K562 (cell line): ENCODE data around the gene HEXIM2. TPM values are rescaled to one million over a fixed set of nuclear protein-coding genes. Genes with fewer than 3 reads are reported as not detected.

ENCODE experiments used
- ATF1 ChIP-seq, 2 experiments: fragments of 450-650 bp in 1 of 2; IDR thresholded peaks; 2 replicates each; pipeline ENCODE4 v1.6.1; 2016; ENCODE audit warnings: missing compliant biosample characterization in 1 of 2, missing genetic modification characterization in 1 of 2
- ATF6 ChIP-seq: sonication (generic); formaldehyde crosslinking; IDR thresholded peaks from 2 replicates; pipeline ENCODE4 v1.4.0; 2020; ENCODE audit warnings: mild to moderate bottlenecking, missing genetic modification reagents
- COPS2 ChIP-seq: fragments of 450-650 bp; conservative IDR thresholded peaks from 2 replicates; pipeline ENCODE4 v1.6.1; 2016; ENCODE audit warnings: mild to moderate bottlenecking, moderate library complexity
- DLX4 ChIP-seq: fragments of 250-450 bp; sonication (Bioruptor Pico); IDR thresholded peaks from 2 replicates; pipeline ENCODE4 v1.6.1; 2021; ENCODE audit warnings: mild to moderate bottlenecking
- EHMT2 ChIP-seq: fragments of 450-650 bp; IDR thresholded peaks from 2 replicates; pipeline ENCODE4 v1.6.1; 2018; ENCODE audit warnings: antibody characterized with exemption
- HDAC6 ChIP-seq: IDR thresholded peaks from 2 replicates; pipeline ENCODE4 v1.6.1; 2012; ENCODE audit warnings: low read depth, mild to moderate bottlenecking, control low read depth, inconsistent platforms, low read length, moderate library complexity
- HEY1 ChIP-seq: fragments of 250-450 bp; sonication (Bioruptor Pico); IDR thresholded peaks from 2 replicates; pipeline ENCODE4 v1.5.0; 2020; ENCODE audit warnings: mild to moderate bottlenecking, moderate library complexity, borderline replicate concordance
- HLTF ChIP-seq: fragments of 450-650 bp; IDR thresholded peaks from 2 replicates; pipeline ENCODE4 v1.6.1; 2016
- MAFG ChIP-seq: fragments of 450-650 bp; conservative IDR thresholded peaks from 2 replicates; pipeline ENCODE4 v1.6.1; 2016; ENCODE audit warnings: missing genetic modification characterization, missing compliant biosample characterization
- POLR2AphosphoS2 ChIP-seq: IDR thresholded peaks from 2 replicates; pipeline ENCODE4 v1.6.1; 2012; ENCODE audit warnings: low read length, improper control_type of control experiment
- POLR2B ChIP-seq: fragments of 450-650 bp; IDR thresholded peaks from 2 replicates; pipeline ENCODE4 v1.6.1; 2018; ENCODE audit warnings: low read depth; ENCODE audit not compliant: partially characterized antibody
- PRDM10 ChIP-seq: fragments of 450-650 bp; IDR thresholded peaks from 2 replicates; pipeline ENCODE4 v1.6.1; 2018; ENCODE audit not compliant: partially characterized antibody
- RBM22 ChIP-seq: fragments of 200-400 bp; formaldehyde crosslinking; IDR thresholded peaks from 2 replicates; pipeline ENCODE4 v1.6.1; 2018; ENCODE audit warnings: low read length, low read depth; ENCODE audit not compliant: poor library complexity, severe bottlenecking
- SIX5 ChIP-seq, 2 experiments: IDR thresholded peaks; 2 replicates each; pipeline ENCODE4 v1.6.1; 2011; ENCODE audit warnings: low read length in 2 of 2, borderline replicate concordance in 1 of 2, low read depth in 1 of 2, mild to moderate bottlenecking in 1 of 2, moderate library complexity in 1 of 2; ENCODE audit not compliant: insufficient read depth in 1 of 2
- TAL1 ChIP-seq: fragments of 450-650 bp; IDR thresholded peaks from 2 replicates; pipeline ENCODE4 v1.6.1; 2016; ENCODE audit warnings: mild to moderate bottlenecking
- TGIF2 ChIP-seq: sonication (generic); formaldehyde crosslinking; IDR thresholded peaks from 2 replicates; pipeline ENCODE4 v1.8.1; 2022; ENCODE audit warnings: mild to moderate bottlenecking, missing genetic modification reagents, moderate library complexity
- XRCC4 ChIP-seq: IDR thresholded peaks from one replicate; pipeline ENCODE4 v1.6.1; 2011; ENCODE audit not compliant: insufficient read depth, insufficient read length; ENCODE audit errors: extremely low read depth
- ZBTB34 ChIP-seq: fragments of 250-450 bp; sonication (Bioruptor Pico); IDR thresholded peaks from 2 replicates; pipeline ENCODE4 v1.8.0; 2021; ENCODE audit warnings: mild to moderate bottlenecking, moderate library complexity
- ZBTB8A ChIP-seq: fragments of 450-650 bp; IDR thresholded peaks from 2 replicates; pipeline ENCODE4 v1.6.1; 2018; ENCODE audit warnings: mild to moderate bottlenecking, moderate library complexity; ENCODE audit not compliant: partially characterized antibody
- ZNF133 ChIP-seq: fragments of 250-450 bp; sonication (Bioruptor Pico); IDR thresholded peaks from 2 replicates; pipeline ENCODE4 v1.4.0; 2020; ENCODE audit warnings: mild to moderate bottlenecking
- ZNF143 ChIP-seq: sonication (generic); formaldehyde crosslinking; IDR thresholded peaks from 2 replicates; pipeline ENCODE4 v1.9.0; 2022; ENCODE audit warnings: mild to moderate bottlenecking, missing genetic modification reagents
- ZNF76 ChIP-seq: fragments of 250-450 bp; sonication (Bioruptor Pico); IDR thresholded peaks from 2 replicates; pipeline ENCODE4 v1.4.0; 2020; ENCODE audit warnings: mild to moderate bottlenecking, moderate library complexity, borderline replicate concordance
- polyA plus RNA-seq, 8 experiments: library from polyadenylated mRNA; depleted of rRNA in 4 of 8; stranded (reverse) in 5 of 8; unstranded in 3 of 8; fragments of >200 nt; fragmentation: Nextera tagmentation in 2 of 8; fragmentation: Illumina TruSeq in 1 of 8; extraction: Ambion mirVana in 2 of 8; extraction: Trizol in 1 of 8; gene quantifications; 2 replicates each; pipeline versions ENCODE4 v1.2.1 to v1.2.3, GENCODE V29; 2011 to 2014; ENCODE audit warnings: inconsistent platforms in 1 of 8, missing spikeins in 1 of 8
- total RNA-seq, 7 experiments: library from RNA; depleted of rRNA in 6 of 7; stranded (reverse); fragments of >200 nt in 6 of 7; fragmentation: Illumina TruSeq in 2 of 7; extraction: Trizol in 2 of 7; gene quantifications; 2 replicates each; pipeline versions ENCODE4 v1.2.1 to v1.2.3, GENCODE V29; 2011 to 2021; ENCODE audit warnings: low replicate concordance in 1 of 7

The HEXIM2 gene
- total and polyA plus RNA-seq, 9 of the 15 experiments (the other 6 are each of a cell fraction or from before 2014, with no cell fraction given), result 0.69 to 3.4 (median 1.1) TPM; not detected in 2

GRCh38 chr17:45162025-45162687 is 481 bp downstream of the HEXIM2 start (continued):
- no peak for TF ChIP-seq MAFG
- no peak for TF ChIP-seq ZNF133 (CRISPR knock-in tag)
- TF ChIP-seq XRCC4, result no peak
- TF ChIP-seq ZBTB34 (CRISPR knock-in tag), result no peak
- no peak for TF ChIP-seq PRDM10
- TF ChIP-seq COPS2, result no peak
- no peak for TF ChIP-seq HDAC6
- TF ChIP-seq RBM22, result no peak
- no peak for TF ChIP-seq ZBTB8A
- no peak for TF ChIP-seq ATF1 (CRISPR knock-in tag; IDR thresholded peaks at IDR 0.05)
- TF ChIP-seq ATF1 (tag; IDR thresholded peaks at IDR 0.05), result no peak
- no peak for TF ChIP-seq TGIF2 (CRISPR knock-in tag)
- TF ChIP-seq ZNF143 (CRISPR knock-in tag), result peak; percentile 48; the same call in 1 of the 2 replicates
- 0 out of 2 replicates have a peak, but pooled peaks have one; percentile 48 for TF ChIP-seq ATF6 (CRISPR knock-in tag)
- no peak for TF ChIP-seq HLTF
- no peak for TF ChIP-seq ZNF76 (CRISPR knock-in tag)
- peak; percentile 46; the same call in 1 of the 2 replicates for TF ChIP-seq EHMT2
- TF ChIP-seq HEY1 (CRISPR knock-in tag), result no peak
- TF ChIP-seq DLX4 (CRISPR knock-in tag), result no peak
- no peak for TF ChIP-seq POLR2AphosphoS2
- 0 out of 4 replicates have a peak, but pooled peaks of 1 of the 2 experiments have one; percentile 14 for TF ChIP-seq SIX5 (IDR thresholded peaks at IDR 0.05; ENCODE audit: borderline replicate concordance in 1 of 2, insufficient read depth in 1 of 2, low read depth in 1 of 2, low read length in 2 of 2)
- TF ChIP-seq TAL1, result no peak
- TF ChIP-seq POLR2B, result peak; percentile 7
